H1 (cell line): ENCODE measurements around the gene TLR4. TPM values are rescaled to one million over a fixed set of nuclear protein-coding genes. Genes with fewer than 3 reads are reported as not detected.
A peak's percentile ranks its signal among the peaks of the same experiment; 100 is the strongest.

Experiments used
- CBX8 ChIP-seq: fragments of 300-800, 300-1000 bp; sonication (generic); IDR thresholded peaks from 2 replicates; pipeline ENCODE4 v1.7.1; 2016; ENCODE audit warnings: low read depth, low read length, borderline replicate concordance
- CTBP2 ChIP-seq: IDR thresholded peaks from 2 replicates; pipeline ENCODE4 v1.7.0; 2011; ENCODE audit warnings: borderline replicate concordance, mild to moderate bottlenecking, moderate library complexity, mixed read lengths, low read length; ENCODE audit not compliant: insufficient read depth, insufficient read length
- SIN3A ChIP-seq, 2 experiments: IDR thresholded peaks in 1 of 2; conservative IDR thresholded peaks in 1 of 2; 2 replicates each; pipeline ENCODE4 v1.6.1; 2011 to 2012; ENCODE audit warnings: low read length in 2 of 2, improper control_type of control experiment in 1 of 2, low read depth in 1 of 2, mild to moderate bottlenecking in 1 of 2
- SIX5 ChIP-seq: IDR thresholded peaks from 2 replicates; pipeline ENCODE4 v1.6.1; 2011; ENCODE audit warnings: mild to moderate bottlenecking, low read depth, low read length
- SUZ12 ChIP-seq: fragments of 200-600 bp; sonication (generic); IDR thresholded peaks from 2 replicates; pipeline ENCODE4 v1.6.1; 2012; ENCODE audit warnings: mild to moderate bottlenecking, inconsistent platforms, low read length, moderate library complexity, mixed read lengths
- YY1 ChIP-seq: IDR thresholded peaks from 2 replicates; pipeline ENCODE4 v1.6.1; 2011; ENCODE audit warnings: low read depth, mild to moderate bottlenecking, low read length
- polyA plus RNA-seq, 7 experiments: library from polyadenylated mRNA; depleted of rRNA in 3 of 7; stranded (reverse) in 5 of 7; unstranded in 2 of 7; fragments of >200 nt in 5 of 7; fragments of 200-250 nt in 2 of 7; gene quantifications; 1 replicate in 5 of 7; 2 replicates in 1 of 7; 4 replicates in 1 of 7; pipeline versions ENCODE4 v1.2.1 to v1.2.3, GENCODE V29; 2011 to 2013; ENCODE audit warnings: missing spikeins in 2 of 7, mixed read lengths in 2 of 7
- total RNA-seq: library from RNA; stranded (reverse); fragmentation: NEBNext Ultra II Directional; extraction: Animal tissue kit (Norgen Biotek cat#: 25700); gene quantifications from 2 replicates; pipeline ENCODE4 v1.2.1, GENCODE V29; 2021
- TF ChIP-seq, protein P1 (sequence below), 3 experiments: IDR thresholded peaks; 1 replicate in 2 of 3; 2 replicates in 1 of 3; pipeline versions ENCODE4 v1.5.1 to v1.6.1; 2011; ENCODE audit warnings: low read length in 3 of 3, mild to moderate bottlenecking in 3 of 3, inconsistent platforms in 2 of 3, low read depth in 1 of 3, moderate library complexity in 1 of 3; ENCODE audit not compliant: insufficient read depth in 1 of 3; ENCODE audit errors: control extremely low read depth in 1 of 3

Gene TLR4
- total and polyA plus RNA-seq, 2 of the 8 experiments (the other 6 are each of a cell fraction or from before 2014, with no cell fraction given) = 0.02 to 0.17 TPM

DNA sequence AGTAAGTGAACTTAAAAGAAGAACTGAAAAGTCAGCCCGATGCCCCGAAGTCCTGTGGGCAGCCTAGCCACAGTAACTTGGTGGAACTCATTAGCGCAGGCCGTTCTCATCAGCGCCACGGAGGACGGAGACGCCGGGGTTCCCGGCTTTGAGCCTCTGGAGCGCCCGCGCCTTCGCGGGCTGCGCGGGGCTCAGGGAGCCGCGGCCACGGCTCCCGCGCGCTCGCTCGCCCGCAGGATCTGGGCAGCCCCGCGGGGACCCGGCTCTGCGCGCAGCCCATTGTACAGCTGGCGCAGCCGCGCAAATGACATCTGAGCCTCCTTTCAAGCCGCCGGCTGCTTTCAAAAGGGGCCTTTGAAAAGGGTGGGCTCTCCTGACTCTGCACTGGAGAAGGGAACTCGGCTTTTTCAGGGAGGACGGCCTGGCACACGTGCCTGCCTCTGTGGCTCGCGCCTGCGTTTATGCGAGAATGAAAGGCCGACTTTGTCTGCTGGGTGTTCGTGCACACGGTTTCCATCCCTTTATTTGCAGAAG, 40.7 kb downstream of the TLR4 start (continued):
- peak; percentile 38; the same call in 1 of the 2 replicates for TF ChIP-seq SUZ12
- no peak for TF ChIP-seq CBX8
- no peak for TF ChIP-seq SIN3A (conservative IDR thresholded peaks at IDR 0.05 in 1 of 2, IDR thresholded peaks at IDR 0.05 in 1 of 2; ENCODE audit: low read depth in 1 of 2, low read length in 2 of 2)
- no peak for TF ChIP-seq SIX5
- TF ChIP-seq, protein P1, sequence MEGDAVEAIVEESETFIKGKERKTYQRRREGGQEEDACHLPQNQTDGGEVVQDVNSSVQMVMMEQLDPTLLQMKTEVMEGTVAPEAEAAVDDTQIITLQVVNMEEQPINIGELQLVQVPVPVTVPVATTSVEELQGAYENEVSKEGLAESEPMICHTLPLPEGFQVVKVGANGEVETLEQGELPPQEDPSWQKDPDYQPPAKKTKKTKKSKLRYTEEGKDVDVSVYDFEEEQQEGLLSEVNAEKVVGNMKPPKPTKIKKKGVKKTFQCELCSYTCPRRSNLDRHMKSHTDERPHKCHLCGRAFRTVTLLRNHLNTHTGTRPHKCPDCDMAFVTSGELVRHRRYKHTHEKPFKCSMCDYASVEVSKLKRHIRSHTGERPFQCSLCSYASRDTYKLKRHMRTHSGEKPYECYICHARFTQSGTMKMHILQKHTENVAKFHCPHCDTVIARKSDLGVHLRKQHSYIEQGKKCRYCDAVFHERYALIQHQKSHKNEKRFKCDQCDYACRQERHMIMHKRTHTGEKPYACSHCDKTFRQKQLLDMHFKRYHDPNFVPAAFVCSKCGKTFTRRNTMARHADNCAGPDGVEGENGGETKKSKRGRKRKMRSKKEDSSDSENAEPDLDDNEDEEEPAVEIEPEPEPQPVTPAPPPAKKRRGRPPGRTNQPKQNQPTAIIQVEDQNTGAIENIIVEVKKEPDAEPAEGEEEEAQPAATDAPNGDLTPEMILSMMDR (IDR thresholded peaks at IDR 0.05; ENCODE audit: control extremely low read depth in 1 of 3, insufficient read depth in 1 of 3, low read depth in 1 of 3, low read length in 3 of 3) = no peak
- TF ChIP-seq CTBP2 = no peak
- no peak for TF ChIP-seq YY1
- TF ChIP-seq, all 59 proteins: peak for 4
